HG02938 (cell line): Measurements from ENCODE around the gene SCGN.
"Not testable (repeated sequence)": the region's sequence is repeated elsewhere in the genome, so short reads cannot be mapped to it uniquely, and the experiment has no call there.

Experiments used
- ATAC-seq: cut with Tn5 transposase; IDR thresholded peaks from one replicate; pipeline ENCODE4 v1.9.1; 2021; ENCODE audit warnings: mild to moderate bottlenecking, moderate library complexity; ENCODE audit not compliant: unreplicated experiment

SCGN gene

GRCh38 chr6:25717866-25718740 is 66.1 kb downstream of the SCGN start:
- ATAC-seq: no peak

- ATAC-seq: no peak
These were observed 74.3 kb downstream of the SCGN start for GRCh38 chr6:25726122-25726911.

GRCh38 chr6:25727028-25727427 is 75.0 kb downstream of the SCGN start:
- ATAC-seq: no peak

GRCh38 chr6:25730907-25731306 is 78.9 kb downstream of the SCGN start:
- ATAC-seq: no peak

- no peak for ATAC-seq
These were observed 79.7 kb downstream of the SCGN start for GRCh38 chr6:25731721-25732120.

GRCh38 chr6:25732468-25733198 is 80.6 kb downstream of the SCGN start:
- ATAC-seq: no peak

GRCh38 chr6:25735261-25735660 is 83.2 kb downstream of the SCGN start:
- ATAC-seq: no peak

- peak; percentile 54 for ATAC-seq
These were observed 91.9 kb downstream of the SCGN start for GRCh38 chr6:25743868-25744267.

- no peak for ATAC-seq
These were observed 93.8 kb downstream of the SCGN start for GRCh38 chr6:25745836-25746235.

GRCh38 chr6:25746968-25747367 is 95.0 kb downstream of the SCGN start:
- no peak for ATAC-seq

- ATAC-seq: no peak
These were observed 95.5 kb downstream of the SCGN start for GRCh38 chr6:25747477-25747876.

- ATAC-seq: no peak
These were observed 96.0 kb downstream of the SCGN start for GRCh38 chr6:25748049-25748448.

GRCh38 chr6:25748601-25749517 is 96.8 kb downstream of the SCGN start:
- not testable (repeated sequence) for ATAC-seq

- ATAC-seq: no peak
These were observed 97.8 kb downstream of the SCGN start for GRCh38 chr6:25749837-25750236.

GRCh38 chr6:25750906-25751305 is 98.9 kb downstream of the SCGN start:
- no peak for ATAC-seq
